HG03460 (cell line): ENCODE results near the gene ACADSB.

Source experiments
- ATAC-seq: cut with Tn5 transposase; IDR thresholded peaks from one replicate; pipeline ENCODE4 v1.9.1; 2021; ENCODE audit not compliant: unreplicated experiment

Gene ACADSB

DNA sequence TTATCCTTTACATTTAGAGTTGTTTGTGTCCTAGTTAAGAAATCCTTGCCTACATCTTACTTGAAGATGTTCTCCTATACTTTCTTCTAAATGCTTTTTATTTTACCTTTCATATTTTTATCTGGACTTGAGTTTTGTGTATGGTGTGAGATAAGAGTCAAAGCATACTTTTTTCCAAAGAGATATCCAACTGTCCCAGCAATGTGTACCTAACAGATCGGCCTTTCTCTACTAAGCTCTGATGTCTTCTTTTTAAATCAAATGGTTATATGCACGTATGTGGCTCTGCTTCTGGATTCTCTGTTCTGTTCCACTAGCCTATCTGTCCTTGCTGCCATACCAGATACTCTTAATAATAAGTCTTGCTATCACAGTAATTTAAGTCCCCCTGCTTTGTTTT, 7.4 kb upstream of the ACADSB start:
- no peak for ATAC-seq

DNA sequence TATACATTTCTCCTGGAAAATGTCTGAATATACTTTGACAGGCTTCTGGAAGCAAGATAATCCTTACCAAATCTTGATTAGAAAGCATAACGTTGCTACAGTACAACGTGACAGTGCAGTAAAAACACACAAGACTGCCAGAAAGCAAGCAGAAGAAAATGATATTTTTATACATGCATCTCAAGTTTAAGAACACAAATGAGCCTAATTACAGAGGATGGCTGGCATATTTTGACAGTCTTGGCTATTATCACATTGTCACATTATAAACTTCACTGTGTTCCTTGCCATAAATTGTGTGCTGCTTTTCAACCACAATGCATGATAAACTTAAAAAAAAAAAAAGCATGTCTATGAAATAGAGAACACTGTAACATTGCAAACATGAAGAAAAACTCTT, 4.5 kb upstream of the ACADSB start:
- no peak for ATAC-seq

DNA sequence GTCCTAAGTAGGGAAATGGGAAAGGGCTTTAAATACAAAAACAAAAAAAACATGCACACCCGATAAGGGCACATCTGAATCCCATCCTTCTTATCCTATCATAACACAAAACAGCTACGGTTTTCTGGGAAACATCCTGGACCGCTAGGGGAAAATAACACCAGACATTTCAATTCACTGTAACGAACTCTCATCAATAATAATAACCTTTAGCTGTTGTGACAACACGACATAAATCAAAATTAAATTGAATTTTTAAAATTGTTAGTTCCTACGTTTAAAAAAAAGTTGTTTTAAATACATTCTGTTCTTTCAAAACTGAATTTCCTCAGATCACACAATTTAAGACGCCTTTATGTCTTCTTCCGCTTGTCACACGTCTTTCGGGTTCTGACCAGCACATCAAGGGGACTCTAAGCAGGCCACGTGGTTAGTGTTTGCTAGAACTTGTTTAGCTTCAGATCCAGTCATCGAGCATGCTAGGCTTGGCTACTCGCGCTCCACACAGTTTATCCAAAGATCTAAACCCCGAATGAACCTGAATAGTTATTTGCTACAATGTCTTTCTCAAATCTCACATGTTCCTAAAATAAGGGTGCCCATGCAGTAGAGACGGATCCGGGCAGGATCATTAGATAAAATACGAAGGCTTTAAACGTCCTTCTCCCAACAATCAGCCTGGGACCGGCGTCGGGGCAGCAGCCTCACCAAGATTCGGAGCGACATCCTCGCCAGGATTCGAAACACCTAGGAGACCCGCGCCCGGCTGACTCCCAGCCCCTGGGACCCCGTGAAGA, 1.1 kb upstream of the ACADSB start:
- ATAC-seq: peak; percentile 46

DNA sequence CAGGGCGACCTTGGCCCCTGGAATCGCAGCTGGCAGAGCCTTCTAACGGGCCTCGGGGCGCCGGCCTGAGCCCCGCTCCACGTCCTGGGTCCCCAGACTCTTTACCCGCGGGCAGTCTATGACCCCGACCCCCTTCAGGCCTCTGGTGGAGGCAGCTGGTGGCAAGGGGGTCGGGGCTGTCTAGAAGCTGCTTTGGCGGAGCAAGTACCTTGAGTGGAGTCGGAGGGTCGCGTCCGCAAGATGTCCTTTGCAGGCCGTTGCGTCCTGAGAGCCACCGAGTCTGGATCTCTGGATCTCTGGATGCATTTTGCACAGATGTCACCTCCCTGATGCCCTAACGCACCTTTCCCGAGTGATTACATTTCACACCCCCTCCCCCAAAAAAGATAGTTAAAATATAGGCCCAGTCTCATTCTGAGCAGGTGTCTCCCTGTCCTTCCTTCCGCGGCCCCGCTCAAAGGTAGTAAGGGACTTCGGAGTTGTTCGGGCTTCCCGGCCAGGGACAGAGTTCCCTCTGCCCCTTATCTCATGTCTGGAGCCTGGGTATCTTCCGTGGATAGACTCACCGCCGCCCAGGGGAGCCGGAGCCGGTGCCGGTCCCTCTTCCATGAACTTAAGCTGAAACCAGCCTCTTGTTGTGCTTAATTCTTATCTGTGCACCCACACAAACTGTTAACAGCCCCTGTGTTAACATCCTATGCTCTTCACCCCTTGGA, 457 bp downstream of the ACADSB start:
- ATAC-seq: peak; percentile 25

DNA sequence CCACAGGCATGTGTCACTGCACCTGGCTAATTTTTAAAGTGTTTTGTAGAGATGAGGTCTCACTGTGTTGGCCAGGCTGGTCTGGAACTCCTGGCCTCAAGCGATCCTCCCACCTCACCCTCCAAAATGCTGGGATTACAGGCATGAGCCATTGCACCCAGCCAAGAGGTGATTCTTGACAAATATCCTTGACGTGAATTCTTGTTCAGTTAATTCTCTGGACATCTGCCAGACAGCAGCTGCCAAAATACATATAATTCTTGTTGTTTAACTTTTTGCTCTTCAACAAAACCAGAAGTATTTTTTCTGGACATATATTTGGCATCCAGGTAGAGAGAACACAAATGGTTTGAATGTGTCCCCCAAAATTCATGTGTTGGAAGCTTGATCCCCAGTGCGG, 3.2 kb downstream of the ACADSB start:
- ATAC-seq: no peak

DNA sequence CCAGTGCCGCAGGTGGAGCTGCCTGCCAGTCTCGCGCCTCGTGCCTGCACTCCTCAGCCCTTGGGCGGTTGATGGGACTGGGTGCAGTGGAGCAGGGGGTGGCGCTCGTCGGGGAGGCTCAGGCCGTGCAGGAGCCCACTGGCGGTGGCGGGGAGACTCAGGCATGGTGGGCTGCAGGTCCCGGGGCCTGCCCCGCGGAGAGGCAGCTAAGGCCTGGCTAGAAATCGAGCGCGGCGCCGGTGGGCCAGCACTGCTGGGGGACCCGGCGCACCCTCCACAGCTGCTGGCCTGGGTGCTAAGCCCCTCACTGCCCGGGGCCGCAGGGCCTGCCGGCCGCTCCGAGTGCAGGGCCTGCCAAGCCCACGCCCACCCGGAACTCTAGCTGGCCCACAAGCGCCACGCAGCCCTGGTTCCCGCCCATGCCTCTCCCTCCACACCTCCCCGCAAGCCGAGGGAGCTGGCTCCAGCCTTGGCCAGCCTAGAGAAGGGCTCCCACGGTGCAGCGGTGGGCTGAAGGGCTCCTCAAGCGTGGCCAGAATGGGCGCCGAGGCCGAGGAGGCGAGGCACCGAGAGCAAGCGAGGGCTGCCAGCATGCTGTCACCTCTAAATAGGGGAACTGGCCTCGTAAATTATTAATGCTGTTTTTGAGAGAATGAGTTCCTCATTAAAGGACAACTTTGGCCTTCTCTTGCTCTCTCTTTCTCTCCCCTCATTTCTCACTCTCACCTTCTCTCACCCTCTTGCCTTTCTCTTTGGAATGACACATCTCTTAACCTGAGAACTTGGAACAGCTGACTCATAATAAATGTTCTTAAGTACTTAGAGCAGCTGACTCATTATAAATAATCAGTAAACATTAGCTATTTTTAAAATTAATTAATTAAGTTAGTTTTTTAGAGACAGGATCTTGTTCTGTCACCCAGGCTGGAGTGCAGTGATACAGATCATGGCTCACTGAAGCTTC, 4.9 kb downstream of the ACADSB start:
- no peak for ATAC-seq

DNA sequence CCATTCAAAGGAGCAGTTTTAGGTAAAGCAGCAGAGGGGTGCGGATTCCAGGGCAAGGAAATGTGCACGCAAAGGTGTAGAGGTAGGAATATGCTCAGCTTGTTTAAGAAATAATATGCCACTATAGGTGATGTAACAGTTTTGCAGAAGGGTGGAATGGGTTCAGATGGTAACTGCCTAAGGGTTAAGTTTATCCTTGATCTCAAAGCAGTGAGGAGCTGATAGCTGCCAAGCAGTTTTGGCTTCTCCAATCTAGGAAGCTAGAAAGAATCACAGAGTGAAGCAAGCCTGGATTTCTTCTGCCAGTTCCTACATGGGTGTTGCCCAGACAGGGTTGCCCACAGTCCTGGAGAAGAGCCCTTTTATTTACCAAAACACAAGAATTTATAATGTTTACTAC, 6.0 kb downstream of the ACADSB start:
- ATAC-seq: no peak

DNA sequence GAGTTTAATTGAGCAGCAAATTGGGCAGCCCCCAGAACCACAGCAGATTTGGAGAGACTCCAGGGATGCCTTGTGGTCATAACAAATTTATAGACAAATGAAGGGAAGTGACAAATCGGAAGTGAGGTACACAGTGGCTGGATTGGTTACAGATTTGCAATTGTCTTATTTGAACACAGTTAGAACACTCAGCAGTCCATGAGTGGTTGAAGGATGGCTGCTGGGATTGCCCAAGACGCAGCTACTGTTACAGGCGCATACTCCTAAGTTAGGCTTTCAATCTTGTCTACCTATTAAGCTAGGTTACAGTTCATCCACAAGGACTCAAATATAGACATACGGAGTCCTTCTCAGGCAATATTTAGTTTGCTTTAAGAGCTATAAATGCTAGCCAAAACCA, 7.4 kb downstream of the ACADSB start:
- no peak for ATAC-seq

DNA sequence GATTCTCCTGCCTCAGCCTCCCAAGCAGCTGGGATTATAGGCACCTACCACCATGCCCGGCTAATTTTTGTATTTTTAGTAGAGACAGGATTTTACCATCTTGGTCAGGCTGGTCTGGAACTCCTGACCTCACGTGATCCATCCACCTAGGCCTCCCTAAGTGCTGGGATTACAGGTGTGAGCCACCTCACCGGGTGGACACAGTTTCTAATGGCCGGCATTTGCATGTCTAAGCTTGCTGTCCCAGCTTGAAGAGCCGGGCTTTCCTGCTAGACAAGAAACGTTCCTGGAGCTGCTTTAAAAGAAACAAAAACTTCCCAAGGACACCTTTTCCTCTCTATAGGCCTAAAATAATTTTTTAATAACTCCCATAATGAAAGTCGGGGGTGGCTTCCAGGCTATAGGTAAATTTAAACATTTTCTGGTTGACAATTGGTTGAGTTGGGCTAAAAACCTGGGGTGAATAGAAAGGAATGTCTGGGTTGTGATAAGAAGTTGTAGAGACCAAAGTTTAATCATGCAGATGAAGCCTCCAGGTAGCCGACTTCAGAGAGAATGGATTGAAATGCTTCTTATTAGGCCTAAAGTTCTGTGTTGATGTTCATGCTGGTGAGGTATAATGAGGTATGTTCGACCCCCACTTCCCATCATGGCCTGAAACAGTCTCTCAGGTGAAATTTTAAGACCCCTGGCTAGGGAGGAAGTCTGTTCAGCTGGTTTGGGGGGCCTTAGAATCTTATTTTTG, 8.8 kb downstream of the ACADSB start:
- no peak for ATAC-seq

DNA sequence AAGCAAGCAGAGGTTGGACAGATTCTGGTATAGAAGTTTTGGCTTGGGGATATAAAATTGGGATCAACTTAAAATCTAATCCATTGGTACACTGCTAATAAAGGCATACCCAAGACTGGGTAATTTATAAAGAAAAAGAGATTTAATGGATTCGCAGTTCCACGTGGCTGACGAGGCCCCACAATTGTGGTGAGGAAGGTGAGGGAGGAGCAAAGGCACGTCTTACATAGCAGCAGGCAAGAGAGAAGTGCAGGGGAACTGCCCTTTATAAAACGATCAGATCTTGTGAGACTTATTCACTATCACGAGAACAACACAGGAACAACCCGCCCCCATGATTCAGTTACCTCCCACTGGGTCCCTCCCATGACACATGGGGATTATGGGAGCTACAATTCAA, 9.7 kb downstream of the ACADSB start:
- ATAC-seq: no peak

DNA sequence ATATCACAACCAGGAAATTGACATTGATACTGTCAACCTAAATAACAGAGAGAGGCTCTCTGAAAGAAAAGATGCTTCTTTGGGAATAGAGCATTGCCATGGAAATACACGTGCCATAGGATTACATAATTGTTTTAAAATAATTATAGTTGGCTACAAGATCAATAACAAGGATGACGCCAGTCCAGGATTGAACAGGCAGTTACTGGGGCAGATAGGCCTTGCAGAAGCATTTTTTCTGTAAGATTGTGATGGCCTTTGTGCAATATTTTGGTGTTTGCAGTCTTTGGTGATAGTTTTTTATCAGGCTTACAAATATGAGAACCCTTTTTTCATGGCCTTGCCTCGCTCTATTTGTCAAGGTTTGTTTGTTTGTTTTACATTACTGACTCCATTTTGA, 10.5 kb downstream of the ACADSB start:
- no peak for ATAC-seq

DNA sequence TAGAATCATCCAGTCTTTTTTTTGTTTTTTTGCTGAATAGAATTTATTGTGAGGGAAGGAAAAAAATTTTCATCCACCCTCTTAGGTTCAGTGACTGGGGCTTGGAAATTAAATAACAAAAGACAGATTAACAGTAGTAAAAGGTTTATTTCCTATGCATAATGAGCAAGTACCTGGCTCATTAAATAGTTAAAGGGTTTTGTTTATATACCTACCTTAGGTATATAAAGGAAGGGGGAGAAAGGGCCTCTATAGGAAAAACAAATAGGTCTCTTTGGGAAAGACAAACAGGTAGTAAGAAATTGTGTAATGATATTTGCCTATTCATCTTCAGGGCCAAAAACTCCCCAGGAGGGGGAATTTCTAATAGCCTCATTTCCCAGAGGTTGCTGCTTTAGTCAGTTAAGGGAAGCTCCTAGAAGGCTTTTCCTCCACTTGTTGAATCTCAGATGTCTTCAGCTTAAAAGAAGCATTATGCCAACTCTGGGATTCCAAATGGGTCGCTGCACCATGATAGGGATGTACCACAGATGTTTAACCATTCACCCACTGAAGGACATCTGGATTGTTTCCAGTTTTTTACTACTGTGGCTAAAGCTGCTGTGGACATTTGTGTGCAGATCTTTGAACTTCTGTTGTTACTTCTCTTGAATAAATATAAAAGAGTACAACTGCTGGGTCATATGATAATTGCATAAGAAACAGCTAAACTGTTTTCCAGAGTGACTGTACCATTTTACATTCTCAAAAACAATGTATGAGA, 11.3 kb downstream of the ACADSB start:
- no peak for ATAC-seq

DNA sequence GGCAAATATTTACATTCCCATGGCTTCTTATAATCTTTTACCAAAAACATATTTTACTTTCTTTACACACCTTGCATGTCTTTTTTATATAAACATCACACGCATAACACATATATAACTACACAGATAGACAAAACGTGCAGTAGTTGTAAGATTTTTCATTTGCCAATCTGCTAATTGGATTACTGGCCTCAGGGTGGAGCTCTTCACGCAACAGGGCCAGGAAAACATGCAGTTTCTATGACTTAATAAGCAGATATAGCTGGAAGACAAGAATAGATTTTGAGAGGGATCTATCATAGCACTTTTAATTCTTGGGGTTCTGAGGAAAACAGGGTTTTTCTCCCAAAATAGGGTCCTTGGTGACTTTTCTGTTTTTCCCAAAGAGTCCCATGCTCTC, 12.7 kb downstream of the ACADSB start:
- ATAC-seq: no peak

DNA sequence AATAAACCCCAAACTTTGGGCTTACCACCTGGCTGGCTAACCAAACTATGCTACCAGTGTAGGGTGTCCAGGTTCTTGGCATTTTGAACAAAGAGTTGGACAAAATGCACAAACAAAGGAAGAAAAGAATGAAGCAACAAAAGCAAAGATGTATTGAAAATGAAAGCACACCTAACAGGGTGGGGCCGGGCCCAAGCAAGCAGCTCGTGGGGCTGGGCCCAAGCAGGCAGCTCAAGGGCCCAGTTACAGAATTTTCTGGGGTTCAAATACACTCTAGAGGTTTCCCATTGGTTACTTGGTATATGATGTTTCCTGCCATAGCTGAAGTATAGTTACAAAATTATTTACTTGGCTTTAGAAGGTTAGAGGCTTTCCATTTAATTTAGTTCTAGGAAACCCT, 15.7 kb downstream of the ACADSB start:
- no peak for ATAC-seq

DNA sequence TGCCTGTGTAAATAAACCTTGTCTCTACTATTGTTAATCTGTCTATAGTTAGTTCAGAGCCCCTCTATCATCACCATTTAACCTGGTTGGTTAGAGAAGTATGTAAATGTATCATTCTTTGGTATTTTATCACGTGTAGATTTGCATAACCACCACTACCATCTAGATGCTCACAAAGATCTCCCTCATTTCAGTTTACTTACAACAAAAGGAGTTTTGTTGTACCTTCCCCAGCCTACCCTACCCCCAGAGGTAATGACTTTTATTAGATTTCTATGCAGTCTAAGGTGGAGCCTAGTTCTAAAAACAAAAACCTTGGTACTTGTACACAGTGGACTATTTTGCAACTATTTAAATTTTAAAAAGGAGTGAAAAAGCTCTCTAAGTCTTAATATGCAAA, 17.5 kb downstream of the ACADSB start:
- no peak for ATAC-seq

DNA sequence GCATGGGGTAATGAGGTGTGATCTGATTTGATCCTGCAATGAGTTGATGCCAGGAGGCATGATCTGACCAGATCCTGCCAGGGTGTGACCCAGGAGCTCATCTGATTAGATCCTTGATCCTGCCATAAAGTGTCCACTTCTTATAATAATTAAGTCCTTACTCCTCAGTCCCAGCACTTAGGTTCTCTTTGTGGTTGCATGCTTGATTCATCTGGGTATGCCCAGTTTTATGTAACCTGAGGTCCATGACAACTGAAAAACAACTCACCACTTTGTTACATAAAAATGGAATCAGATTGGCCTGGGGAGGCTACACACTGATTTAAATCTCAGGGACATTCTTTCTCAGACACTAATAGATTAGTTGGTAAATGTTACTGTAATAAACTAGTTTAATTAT, 19.1 kb downstream of the ACADSB start:
- no peak for ATAC-seq

DNA sequence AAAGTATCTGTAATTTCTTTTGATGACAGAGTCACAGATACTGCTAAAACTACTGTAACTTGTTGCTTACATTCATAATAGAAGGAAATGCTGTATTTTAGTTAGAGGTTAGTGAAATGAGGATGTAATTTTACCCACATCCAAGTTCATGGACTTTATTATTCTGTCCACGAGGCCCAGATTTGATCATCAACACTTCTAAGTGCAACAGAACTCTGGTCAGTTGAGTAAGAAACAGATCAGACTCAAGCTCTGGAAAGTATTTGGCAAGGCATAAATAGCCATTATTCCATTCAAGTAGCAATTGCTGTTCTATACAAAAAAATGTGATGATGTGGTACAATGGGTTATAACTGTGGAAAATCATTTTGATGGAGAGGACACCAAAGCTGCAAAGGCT, 22.3 kb downstream of the ACADSB start:
- ATAC-seq: no peak

DNA sequence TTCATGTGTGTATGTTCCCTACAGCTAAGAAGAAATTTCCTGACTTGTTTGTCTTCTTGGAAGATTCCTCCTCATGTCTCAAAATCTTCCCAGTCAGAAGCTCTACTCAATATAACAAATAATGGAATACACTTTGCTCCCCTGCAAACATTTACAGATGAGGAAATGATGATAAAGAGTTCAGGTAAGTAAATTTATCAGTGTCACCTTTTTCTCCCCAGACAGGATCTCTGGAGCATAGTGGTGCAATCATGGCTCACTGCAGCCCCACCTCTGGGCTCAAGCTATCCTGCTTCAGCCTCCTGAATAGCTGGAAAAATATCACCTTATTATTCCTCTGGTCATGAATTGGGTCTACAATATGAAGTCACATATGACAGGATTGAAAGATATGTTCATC, 25.5 kb downstream of the ACADSB start:
- ATAC-seq: no peak

DNA sequence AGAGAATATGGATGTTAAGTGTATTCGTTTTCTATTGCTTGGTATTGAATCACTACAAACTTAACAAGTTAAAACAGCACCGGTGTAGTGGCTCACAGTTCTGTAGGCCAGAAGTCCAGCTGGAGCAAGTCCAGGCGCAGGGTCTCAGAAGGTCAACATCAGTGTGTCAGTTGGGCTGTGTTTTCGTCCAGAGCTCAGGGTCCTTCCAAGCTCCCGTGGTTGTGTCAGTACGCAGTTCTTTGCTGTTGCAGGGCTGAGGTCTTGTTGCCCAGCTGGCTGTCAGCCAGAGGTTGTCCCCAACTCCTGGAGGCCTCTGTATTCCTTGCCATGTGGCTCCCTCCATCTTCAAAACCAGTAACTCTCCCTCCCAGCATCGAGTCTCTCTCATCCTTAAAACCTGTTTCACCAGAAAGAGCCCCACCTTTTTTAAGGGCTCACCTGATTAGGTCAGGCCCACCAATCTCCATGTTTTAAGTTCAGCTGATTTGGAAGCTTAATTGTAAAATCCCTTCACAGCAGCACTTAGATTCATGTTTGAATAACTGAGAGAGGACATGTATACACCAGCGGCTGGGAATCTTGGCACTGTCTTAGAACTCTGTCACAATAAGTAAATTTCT, 26.8 kb downstream of the ACADSB start:
- no peak for ATAC-seq
